ENCODE measurements around the gene NPW.
A peak's percentile ranks its signal among the peaks of the same experiment; 100 is the strongest.

NPW gene

DNA sequence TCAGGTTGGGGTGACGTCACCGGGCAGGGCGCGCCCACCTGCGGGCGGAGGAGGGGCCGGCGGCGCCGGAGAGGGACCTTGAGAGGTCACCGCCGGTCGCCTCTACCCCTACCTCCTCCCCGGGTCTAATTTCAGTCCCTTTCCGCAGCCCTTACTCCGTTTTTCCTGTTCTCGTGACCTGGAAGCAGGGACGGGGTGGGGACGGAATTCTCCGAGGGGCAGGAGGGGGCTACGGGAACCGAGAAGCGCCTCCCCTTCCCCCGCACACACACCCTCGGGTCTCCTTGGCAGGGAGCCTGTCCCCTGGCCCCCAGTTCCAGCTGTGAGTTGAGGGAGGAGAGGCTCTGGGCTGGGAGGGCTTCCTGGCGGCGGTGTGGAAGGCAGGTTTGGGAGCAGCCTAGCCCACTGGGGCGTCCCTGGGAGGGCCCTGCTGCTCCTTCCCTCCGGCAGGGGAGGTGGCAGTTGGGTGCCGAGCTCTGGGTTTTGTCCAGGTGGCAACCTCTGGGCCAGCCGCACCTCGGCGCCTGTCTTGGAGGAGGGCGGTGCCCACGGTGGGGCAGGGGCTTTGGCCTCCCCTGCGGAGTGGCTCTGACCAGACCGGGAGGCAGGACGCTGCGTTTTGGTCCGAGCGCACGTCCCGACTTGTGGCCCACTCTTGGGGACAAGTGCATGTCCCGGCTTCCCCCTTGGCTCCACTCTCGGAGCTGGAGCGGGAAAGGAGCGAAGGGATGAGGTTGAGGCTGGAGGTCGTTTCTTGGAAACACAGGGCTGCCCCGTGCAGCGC, 29.0 kb upstream of the NPW start:
- Histone ChIP-seq H3K4me3 (ENCODE audit: low read length) (peak overlapping the region; percentile 35), H3K36me3 (ENCODE audit: insufficient read depth, low read length) (peaks cover 14% of the 10 kb centered on the region), H2AFZ (ENCODE audit: low read depth, low read length) (no peak overlapping the region), H3K4me1 (ENCODE audit: insufficient read depth, low read length) (peaks cover 12% of the 10 kb centered on the region), H3K27me3 (ENCODE audit: insufficient read depth, low read length) (peaks cover 30% of the 10 kb centered on the region), H3K9me3 (ENCODE audit: low read length) (no peaks in the 10 kb centered on the region)

GRCh38 chr16:1991135-1991551, 28.4 kb upstream of the NPW start:
- Histone ChIP-seq H2AFZ (ENCODE audit: low read depth, low read length) (no peak overlapping the region), H3K27me3 (ENCODE audit: insufficient read depth, low read length) (peaks cover 30% of the 10 kb centered on the region), H3K4me1 (ENCODE audit: insufficient read depth, low read length) (peaks cover 10% of the 10 kb centered on the region), H3K9me3 (ENCODE audit: low read length) (no peaks in the 10 kb centered on the region), H3K36me3 (ENCODE audit: insufficient read depth, low read length) (peaks cover 9% of the 10 kb centered on the region), H3K4me3 (ENCODE audit: low read length) (peak overlapping the region; percentile 35)

DNA sequence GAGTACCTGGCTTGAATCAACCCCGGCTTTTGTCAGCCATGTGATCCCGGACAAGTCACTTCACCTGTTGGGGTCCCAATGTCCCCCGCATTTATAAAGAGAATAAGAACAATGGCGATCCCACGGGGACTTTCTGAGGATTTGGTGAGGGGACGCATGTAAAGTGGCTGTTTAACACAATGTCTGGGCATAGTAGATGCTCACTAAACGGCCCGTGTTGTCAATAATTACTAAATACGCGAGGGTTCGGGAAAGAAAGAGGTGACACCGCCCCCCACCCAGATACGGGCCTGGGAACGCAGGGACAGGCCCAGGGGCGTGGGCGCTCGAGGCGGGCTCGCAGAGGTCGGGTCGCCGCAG, 28.0 kb upstream of the NPW start:
- Histone ChIP-seq H3K27me3 (ENCODE audit: insufficient read depth, low read length) (peaks cover 30% of the 10 kb centered on the region), H3K9me3 (ENCODE audit: low read length) (no peaks in the 10 kb centered on the region), H2AFZ (ENCODE audit: low read depth, low read length) (no peak overlapping the region), H3K4me1 (ENCODE audit: insufficient read depth, low read length) (peaks cover 10% of the 10 kb centered on the region), H3K36me3 (ENCODE audit: insufficient read depth, low read length) (peaks cover 5% of the 10 kb centered on the region), H3K4me3 (ENCODE audit: low read length) (peak overlapping the region; percentile 31)

DNA sequence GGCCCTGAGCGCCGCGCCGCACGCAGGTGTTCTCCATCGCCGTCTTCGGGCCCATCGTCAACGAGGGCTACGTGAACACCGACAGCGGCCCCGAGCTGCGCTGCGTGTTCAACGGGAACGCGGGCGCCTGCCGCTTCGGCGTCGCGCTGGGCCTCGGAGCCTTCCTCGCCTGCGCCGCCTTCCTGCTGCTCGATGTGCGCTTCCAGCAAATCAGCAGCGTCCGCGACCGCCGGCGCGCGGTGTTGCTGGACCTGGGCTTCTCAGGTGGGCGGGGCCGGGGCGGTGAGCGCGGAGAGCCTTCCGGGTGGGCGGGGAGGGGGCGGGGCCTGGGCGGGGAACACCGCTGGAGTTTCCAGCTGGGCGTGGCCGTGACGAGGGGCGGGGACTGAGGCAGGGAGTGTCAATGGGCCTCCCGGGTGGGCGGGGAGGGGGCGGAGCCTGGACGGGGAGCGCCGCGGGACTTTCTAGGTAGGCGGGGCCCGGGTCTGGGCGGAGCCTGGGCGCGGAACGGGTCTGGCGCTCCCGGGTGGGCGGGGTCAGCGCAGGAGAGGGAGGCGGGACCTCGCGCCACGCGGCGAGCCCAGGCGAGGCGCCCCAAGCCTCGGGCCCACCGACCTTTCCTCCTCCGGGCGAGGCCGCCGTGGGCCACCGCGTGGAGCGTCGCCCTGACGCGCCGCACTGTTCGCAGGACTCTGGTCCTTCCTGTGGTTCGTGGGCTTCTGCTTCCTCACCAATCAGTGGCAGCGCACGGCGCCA, 27.5 kb upstream of the NPW start:
- H3K4me1 ChIP-seq (ENCODE audit: insufficient read depth, low read length) = peaks cover 10% of the 10 kb centered on the region
- peaks cover 5% of the 10 kb centered on the region for H3K36me3 ChIP-seq (ENCODE audit: insufficient read depth, low read length)
- H3K9me3 ChIP-seq (ENCODE audit: low read length) = no peaks in the 10 kb centered on the region
- H3K4me3 ChIP-seq (ENCODE audit: low read length) = peak overlapping the region; percentile 31
- no peak overlapping the region for H2AFZ ChIP-seq (ENCODE audit: low read depth, low read length)
- peaks cover 30% of the 10 kb centered on the region for H3K27me3 ChIP-seq (ENCODE audit: insufficient read depth, low read length)

DNA sequence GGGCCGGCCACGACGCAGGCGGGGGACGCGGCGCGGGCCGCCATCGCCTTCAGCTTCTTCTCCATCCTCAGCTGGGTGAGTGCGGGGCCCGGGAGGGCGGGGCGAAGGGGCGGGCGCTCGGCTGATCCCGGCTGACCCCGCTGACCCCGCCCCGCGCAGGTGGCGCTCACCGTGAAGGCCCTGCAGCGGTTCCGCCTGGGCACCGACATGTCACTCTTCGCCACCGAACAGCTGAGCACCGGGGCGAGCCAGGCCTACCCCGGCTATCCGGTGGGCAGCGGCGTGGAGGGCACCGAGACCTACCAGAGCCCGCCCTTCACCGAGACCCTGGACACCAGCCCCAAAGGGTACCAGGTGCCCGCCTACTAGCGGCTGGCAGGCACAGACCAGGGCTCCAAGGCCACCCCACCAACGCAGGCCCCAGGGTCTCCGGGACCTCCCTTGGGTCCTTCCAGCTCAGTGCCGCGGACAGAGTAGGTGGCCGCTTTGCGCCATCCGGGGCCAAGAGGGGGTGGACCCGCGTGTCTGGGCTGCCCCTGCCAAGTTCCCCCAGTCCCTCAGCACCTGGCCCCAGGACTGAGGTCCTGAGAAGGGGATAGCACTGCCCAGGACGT, 26.8 kb upstream of the NPW start:
- H3K9me3 ChIP-seq (ENCODE audit: low read length) = no peaks in the 10 kb centered on the region
- H2AFZ ChIP-seq (ENCODE audit: low read depth, low read length) = no peak overlapping the region
- H3K27me3 ChIP-seq (ENCODE audit: insufficient read depth, low read length) = peaks cover 30% of the 10 kb centered on the region
- H3K4me3 ChIP-seq (ENCODE audit: low read length) = no peak overlapping the region
- H3K4me1 ChIP-seq (ENCODE audit: insufficient read depth, low read length) = peaks cover 10% of the 10 kb centered on the region
- H3K36me3 ChIP-seq (ENCODE audit: insufficient read depth, low read length) = peaks cover 9% of the 10 kb centered on the region

GRCh38 chr16:1993731-1994131, 25.9 kb upstream of the NPW start:
- H3K27me3 ChIP-seq (ENCODE audit: insufficient read depth, low read length) = peaks cover 30% of the 10 kb centered on the region
- no peak overlapping the region for H3K4me3 ChIP-seq (ENCODE audit: low read length)
- H3K36me3 ChIP-seq (ENCODE audit: insufficient read depth, low read length) = peaks cover 17% of the 10 kb centered on the region
- H3K9me3 ChIP-seq (ENCODE audit: low read length) = no peaks in the 10 kb centered on the region
- no peak overlapping the region for H2AFZ ChIP-seq (ENCODE audit: low read depth, low read length)
- H3K4me1 ChIP-seq (ENCODE audit: insufficient read depth, low read length) = peaks cover 10% of the 10 kb centered on the region

GRCh38 chr16:1997494-1998359, 21.9 kb upstream of the NPW start:
- Histone ChIP-seq H3K9me3 (ENCODE audit: low read length) (no peaks in the 10 kb centered on the region), H3K27me3 (ENCODE audit: insufficient read depth, low read length) (peaks cover 5% of the 10 kb centered on the region), H3K4me1 (ENCODE audit: insufficient read depth, low read length) (no peaks in the 10 kb centered on the region), H3K4me3 (ENCODE audit: low read length) (no peak overlapping the region), H3K36me3 (ENCODE audit: insufficient read depth, low read length) (peaks cover 55% of the 10 kb centered on the region), H2AFZ (ENCODE audit: low read depth, low read length) (no peak overlapping the region)

- Histone ChIP-seq H3K4me3 (ENCODE audit: low read length) (no peak overlapping the region), H2AFZ (ENCODE audit: low read depth, low read length) (no peak overlapping the region), H3K4me1 (ENCODE audit: insufficient read depth, low read length) (no peaks in the 10 kb centered on the region), H3K36me3 (ENCODE audit: insufficient read depth, low read length) (peaks cover 61% of the 10 kb centered on the region), H3K9me3 (ENCODE audit: low read length) (no peaks in the 10 kb centered on the region), H3K27me3 (ENCODE audit: insufficient read depth, low read length) (peaks cover under 1% of the 10 kb centered on the region)
These were observed 21.2 kb upstream of the NPW start for GRCh38 chr16:1998360-1998835.

- no peak overlapping the region for H2AFZ ChIP-seq (ENCODE audit: low read depth, low read length)
- no peaks in the 10 kb centered on the region for H3K9me3 ChIP-seq (ENCODE audit: low read length)
- no peak overlapping the region for H3K4me3 ChIP-seq (ENCODE audit: low read length)
- H3K27me3 ChIP-seq (ENCODE audit: insufficient read depth, low read length) = no peaks in the 10 kb centered on the region
- peaks cover 5% of the 10 kb centered on the region for H3K4me1 ChIP-seq (ENCODE audit: insufficient read depth, low read length)
- H3K36me3 ChIP-seq (ENCODE audit: insufficient read depth, low read length) = peaks cover 63% of the 10 kb centered on the region
These were observed 20.5 kb upstream of the NPW start for GRCh38 chr16:1998852-1999801.

GRCh38 chr16:1999866-2000514, 19.6 kb upstream of the NPW start:
- H2AFZ ChIP-seq (ENCODE audit: low read depth, low read length) = no peak overlapping the region
- H3K4me3 ChIP-seq (ENCODE audit: low read length) = no peak overlapping the region
- peaks cover 13% of the 10 kb centered on the region for H3K4me1 ChIP-seq (ENCODE audit: insufficient read depth, low read length)
- peaks cover 63% of the 10 kb centered on the region for H3K36me3 ChIP-seq (ENCODE audit: insufficient read depth, low read length)
- no peaks in the 10 kb centered on the region for H3K27me3 ChIP-seq (ENCODE audit: insufficient read depth, low read length)
- H3K9me3 ChIP-seq (ENCODE audit: low read length) = no peaks in the 10 kb centered on the region

DNA sequence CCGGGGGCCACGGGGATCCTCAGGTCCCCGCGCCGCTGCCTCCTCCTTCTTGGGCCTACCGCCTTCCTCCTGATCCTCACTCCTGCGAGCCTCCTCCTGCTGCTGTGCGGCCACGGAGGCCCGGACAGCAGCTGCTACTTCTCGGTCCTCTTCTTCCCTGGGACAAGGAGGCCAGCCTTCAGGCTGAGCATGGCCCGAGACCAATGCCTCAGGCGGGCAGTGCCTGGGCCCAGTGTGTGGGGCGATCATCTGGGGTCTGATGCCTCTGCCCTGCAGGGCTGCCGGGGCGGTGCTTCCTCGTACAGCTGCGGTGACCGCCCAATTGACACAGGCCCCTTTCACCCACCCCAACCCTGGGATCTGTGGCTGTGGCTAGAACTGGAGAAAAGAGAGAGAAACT, 18.6 kb upstream of the NPW start:
- Histone ChIP-seq H3K4me3 (ENCODE audit: low read length) (no peak overlapping the region), H3K36me3 (ENCODE audit: insufficient read depth, low read length) (peaks cover 63% of the 10 kb centered on the region), H2AFZ (ENCODE audit: low read depth, low read length) (no peak overlapping the region), H3K27me3 (ENCODE audit: insufficient read depth, low read length) (no peaks in the 10 kb centered on the region), H3K9me3 (ENCODE audit: low read length) (no peaks in the 10 kb centered on the region), H3K4me1 (ENCODE audit: insufficient read depth, low read length) (peaks cover 22% of the 10 kb centered on the region)

All from neuron (in vitro differentiated cells).